HEK293 (cell line): ENCODE results near the gene ANKRD16.
"Not testable (repeated sequence)": the region's sequence is repeated elsewhere in the genome, so short reads cannot be mapped to it uniquely, and the experiment has no call there.

ENCODE experiments used
- CTCF ChIA-PET: fragments of 350-600 bp; formaldehyde crosslinking; extraction: SDS; loops from one replicate; lab custom pipeline; 2021; ENCODE audit warnings: antibody characterized with exemption; lab: Yijun Ruan, JAX
- POLR2A ChIA-PET: fragments of 300-600 bp; formaldehyde crosslinking; extraction: SDS; loops from one replicate; lab custom pipeline; 2020; ENCODE audit warnings: antibody characterized with exemption, inconsistent platforms; lab: Yijun Ruan, JAX
- H3K27ac ChIP-seq: fragments of 200-500 bp; sonication (Bioruptor generic); 2 replicates; pipeline ENCODE4 v1.5.1; 2014; ENCODE audit warnings: low read depth, low read length, control low read depth, inconsistent platforms; ENCODE audit errors: extremely low read depth
- H3K36me3 ChIP-seq, 2 experiments: fragments of 200-500 bp in 1 of 2; sonication (Bioruptor generic) in 1 of 2; 1 replicate in 1 of 2; 2 replicates in 1 of 2; pipeline ENCODE4 v1.5.1; 2014 to 2017; ENCODE audit warnings: inconsistent platforms in 2 of 2, low read length in 2 of 2; ENCODE audit not compliant: control insufficient read depth in 2 of 2, insufficient read depth in 1 of 2
- H3K4me1 ChIP-seq: fragments of 200-500 bp; sonication (Bioruptor generic); 2 replicates; pipeline ENCODE4 v1.5.1; 2014; ENCODE audit warnings: mild to moderate bottlenecking, low read length, inconsistent platforms; ENCODE audit not compliant: control insufficient read depth, insufficient read depth
- H3K4me3 ChIP-seq: 2 replicates; pipeline ENCODE4 v1.5.1; 2011; ENCODE audit warnings: low read depth, mild to moderate bottlenecking, control low read depth, low read length, moderate library complexity
- H3K9me3 ChIP-seq: fragments of 200-500 bp; sonication (Bioruptor generic); 2 replicates; pipeline ENCODE4 v1.5.1; 2014; ENCODE audit warnings: low read depth, low read length, inconsistent platforms; ENCODE audit not compliant: control insufficient read depth, insufficient read depth
- GLI2 ChIP-seq: fragments of 450-650 bp; formaldehyde crosslinking; IDR thresholded peaks from 2 replicates; pipeline ENCODE4; 2017; ENCODE audit warnings: missing biosample characterization, missing genetic modification characterization, low read depth, borderline replicate concordance
- IKZF3 ChIP-seq: fragments of 450-650 bp; IDR thresholded peaks from 2 replicates; pipeline ENCODE4 v1.5.0; 2018; ENCODE audit warnings: missing biosample characterization, mild to moderate bottlenecking, missing genetic modification characterization, moderate library complexity
- KLF10 ChIP-seq: fragments of 450-650 bp; IDR thresholded peaks from 2 replicates; pipeline ENCODE4 v1.5.1; 2018; ENCODE audit warnings: missing biosample characterization, mild to moderate bottlenecking, missing genetic modification characterization
- KLF17 ChIP-seq: fragments of 450-650 bp; formaldehyde crosslinking; IDR thresholded peaks from 2 replicates; pipeline ENCODE4 v1.5.1; 2016; ENCODE audit warnings: missing biosample characterization, missing genetic modification characterization
- KLF9 ChIP-seq: fragments of 450-650 bp; formaldehyde crosslinking; IDR thresholded peaks from 2 replicates; pipeline ENCODE4 v1.5.1; 2016; ENCODE audit warnings: missing biosample characterization, missing genetic modification characterization, low read depth
- PRDM6 ChIP-seq: fragments of 450-650 bp; formaldehyde crosslinking; IDR thresholded peaks from 2 replicates; pipeline ENCODE4 v1.5.1; 2017; ENCODE audit warnings: missing biosample characterization, missing genetic modification characterization
- TSHZ1 ChIP-seq: fragments of 450-650 bp; formaldehyde crosslinking; IDR thresholded peaks from 2 replicates; pipeline ENCODE4 v1.5.1; 2016; ENCODE audit warnings: missing biosample characterization, missing genetic modification characterization, borderline replicate concordance
- ZNF140 ChIP-seq: fragments of 450-650 bp; formaldehyde crosslinking; IDR thresholded peaks from 2 replicates; pipeline ENCODE4 v1.5.1; 2016; ENCODE audit warnings: missing biosample characterization, missing genetic modification characterization
- ZNF18 ChIP-seq: fragments of 450-650 bp; formaldehyde crosslinking; IDR thresholded peaks from 2 replicates; pipeline ENCODE4 v1.5.1; 2016; ENCODE audit warnings: missing biosample characterization, missing genetic modification characterization
- ZNF341 ChIP-seq: fragments of 450-650 bp; formaldehyde crosslinking; IDR thresholded peaks from 2 replicates; pipeline ENCODE4; 2016; ENCODE audit warnings: low read depth, missing biosample characterization, missing genetic modification characterization
- ZNF48 ChIP-seq: fragments of 450-650 bp; formaldehyde crosslinking; IDR thresholded peaks from 2 replicates; pipeline ENCODE4 v1.5.1; 2016; ENCODE audit warnings: missing biosample characterization, missing genetic modification characterization
- ZNF596 ChIP-seq: fragments of 450-650 bp; IDR thresholded peaks from 2 replicates; pipeline ENCODE4 v1.5.0; 2018; ENCODE audit warnings: missing biosample characterization, mild to moderate bottlenecking, missing genetic modification characterization, moderate library complexity
- ZNF658 ChIP-seq: fragments of 450-650 bp; formaldehyde crosslinking; IDR thresholded peaks from 2 replicates; pipeline ENCODE4; 2016; ENCODE audit warnings: missing biosample characterization, missing genetic modification characterization
- ZNF747 ChIP-seq: fragments of 450-650 bp; formaldehyde crosslinking; IDR thresholded peaks from 2 replicates; pipeline ENCODE4 v1.5.1; 2016; ENCODE audit warnings: missing biosample characterization, missing genetic modification characterization
- ZNF776 ChIP-seq: fragments of 450-650 bp; formaldehyde crosslinking; IDR thresholded peaks from 2 replicates; pipeline ENCODE4 v1.5.0; 2017; ENCODE audit warnings: missing biosample characterization, missing genetic modification characterization, borderline replicate concordance

The ANKRD16 gene

GRCh38 chr10:5856701-5857004 is 33.0 kb downstream of the ANKRD16 start:
- ChIA-PET CTCF (no interaction called here), POLR2A (interaction anchor here (1.6 kb wide), 1 partner anchor 33 kb away, joined by 5 read pairs; the partner anchor contains the start of genes ANKRD16 and FBH1)
- TF ChIP-seq ZNF596 (tag by site-specific recombination): no peak
- no peak for TF ChIP-seq ZNF658
- TF ChIP-seq ZNF48 (tag by site-specific recombination): no peak
- Histone ChIP-seq H3K4me3 (no peak overlapping the region), H3K9me3 (no peaks in the 10 kb centered on the region), H3K36me3 (no peaks in the 10 kb centered on the region), H3K4me1 (no peaks in the 10 kb centered on the region; the same call in 1 of the 2 replicates), H3K27ac (no peak overlapping the region)

- CTCF ChIA-PET: interaction anchor here (0.6 kb wide), 1 partner anchor 1023 kb away, joined by 3 read pairs; no protein-coding TSS in a partner anchor
- Histone ChIP-seq H3K4me3 (no peak overlapping the region), H3K27ac (no peak overlapping the region), H3K36me3 (no peaks in the 10 kb centered on the region), H3K9me3 (no peaks in the 10 kb centered on the region), H3K4me1 (no peaks in the 10 kb centered on the region; the same call in 1 of the 2 replicates)
- TF ChIP-seq ZNF341 (tag by site-specific recombination) (no peak), ZNF140 (tag by site-specific recombination) (no peak), KLF9 (tag by site-specific recombination) (no peak), ZNF18 (tag by site-specific recombination) (no peak), TSHZ1 (tag by site-specific recombination) (no peak), KLF17 (no peak)
- POLR2A ChIA-PET: interaction anchor here (1.6 kb wide), 1 partner anchor 33 kb away, joined by 5 read pairs; the partner anchor contains the start of genes ANKRD16 and FBH1
Observed at GRCh38 chr10:5855979-5856700, 33.6 kb downstream of the ANKRD16 start.

GRCh38 chr10:5854131-5854475 is 35.6 kb downstream of the ANKRD16 start:
- Histone ChIP-seq H3K4me1 (no peaks in the 10 kb centered on the region), H3K9me3 (no peaks in the 10 kb centered on the region), H3K4me3 (no peak overlapping the region), H3K36me3 (no peaks in the 10 kb centered on the region), H3K27ac (no peak overlapping the region)
- POLR2A ChIA-PET: interaction anchor here (1.0 to 1.8 kb wide), 4 partner anchors 9 to 39 kb away, joined by 3 to 9 read pairs (median 4); partner anchors contain the start of genes ANKRD16 and FBH1
- CTCF ChIA-PET: interaction anchor here (0.6 to 1.0 kb wide), 3 partner anchors 11 to 87 kb away, joined by 4 to 5 read pairs (median 4); no protein-coding TSS in a partner anchor
- TF ChIP-seq GLI2 (tag by site-specific recombination): no peak
- TF ChIP-seq ZNF658: no peak
- no peak for TF ChIP-seq IKZF3 (tag by site-specific recombination)
- TF ChIP-seq ZNF747: no peak
- TF ChIP-seq ZNF776 (tag by site-specific recombination): no peak
- no peak for TF ChIP-seq PRDM6
- TF ChIP-seq KLF10 (tag by site-specific recombination): no peak

GRCh38 chr10:5846667-5847066 is 43.0 kb downstream of the ANKRD16 start:
- H3K36me3 ChIP-seq, H3K9me3 ChIP-seq, H3K4me1 ChIP-seq, H3K4me3 ChIP-seq, H3K27ac ChIP-seq: not testable (repeated sequence)
- ChIA-PET CTCF (interaction anchor here (0.7 kb wide), 1 partner anchor 51 kb away, joined by 8 read pairs; no protein-coding TSS in a partner anchor), POLR2A (interaction anchor here (0.7 kb wide), 1 partner anchor 502 kb away, joined by 6 read pairs; no protein-coding TSS in a partner anchor)
